ENCODE data around the gene TOP2A.

DNA sequence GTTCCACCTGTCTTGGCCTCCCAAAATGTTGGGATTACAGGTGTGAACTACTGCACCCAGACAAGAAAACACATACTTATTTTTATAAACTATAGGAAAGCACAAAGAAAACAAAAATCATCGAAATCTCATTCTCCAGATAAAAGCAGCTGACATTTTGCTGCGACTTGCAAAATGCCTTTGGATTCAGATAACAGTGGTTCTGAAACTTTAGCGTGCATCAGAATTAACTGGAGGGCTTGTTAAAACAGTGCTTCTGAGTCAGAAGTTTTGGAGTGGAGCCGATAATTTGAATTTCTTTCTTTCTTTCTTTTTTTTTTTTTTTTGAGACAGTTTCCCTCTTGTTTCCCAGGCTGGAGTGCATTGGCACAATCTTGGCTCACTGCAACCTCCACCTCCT lies 35.4 kb downstream of the TOP2A start:
- TF ChIP-seq, protein P1, sequence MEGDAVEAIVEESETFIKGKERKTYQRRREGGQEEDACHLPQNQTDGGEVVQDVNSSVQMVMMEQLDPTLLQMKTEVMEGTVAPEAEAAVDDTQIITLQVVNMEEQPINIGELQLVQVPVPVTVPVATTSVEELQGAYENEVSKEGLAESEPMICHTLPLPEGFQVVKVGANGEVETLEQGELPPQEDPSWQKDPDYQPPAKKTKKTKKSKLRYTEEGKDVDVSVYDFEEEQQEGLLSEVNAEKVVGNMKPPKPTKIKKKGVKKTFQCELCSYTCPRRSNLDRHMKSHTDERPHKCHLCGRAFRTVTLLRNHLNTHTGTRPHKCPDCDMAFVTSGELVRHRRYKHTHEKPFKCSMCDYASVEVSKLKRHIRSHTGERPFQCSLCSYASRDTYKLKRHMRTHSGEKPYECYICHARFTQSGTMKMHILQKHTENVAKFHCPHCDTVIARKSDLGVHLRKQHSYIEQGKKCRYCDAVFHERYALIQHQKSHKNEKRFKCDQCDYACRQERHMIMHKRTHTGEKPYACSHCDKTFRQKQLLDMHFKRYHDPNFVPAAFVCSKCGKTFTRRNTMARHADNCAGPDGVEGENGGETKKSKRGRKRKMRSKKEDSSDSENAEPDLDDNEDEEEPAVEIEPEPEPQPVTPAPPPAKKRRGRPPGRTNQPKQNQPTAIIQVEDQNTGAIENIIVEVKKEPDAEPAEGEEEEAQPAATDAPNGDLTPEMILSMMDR (conservative IDR thresholded peaks at IDR 0.05 in 1 of 2, IDR thresholded peaks at IDR 0.05 in 1 of 2; ENCODE audit: extremely low read depth in 1 of 2, insufficient read depth in 1 of 2, low read depth in 1 of 2, low read length in 2 of 2), result no peak
- TF ChIP-seq EZH2 (IDR thresholded peaks at IDR 0.05; ENCODE audit: borderline replicate concordance, low read length), result no peak
